HG03460 (cell line): ENCODE results near the gene RPS24.
"Not testable (repeated sequence)": the region's sequence is repeated elsewhere in the genome, so short reads cannot be mapped to it uniquely, and the experiment has no call there.

Source experiments
- ATAC-seq: cut with Tn5 transposase; IDR thresholded peaks from one replicate; pipeline ENCODE4 v1.9.1; 2021; ENCODE audit not compliant: unreplicated experiment

RPS24 gene

GRCh38 chr10:78047314-78047891 lies 13.7 kb downstream of the RPS24 start:
- ATAC-seq = peak; percentile 57

GRCh38 chr10:78049851-78050250 lies 16.2 kb downstream of the RPS24 start:
- ATAC-seq = no peak

- ATAC-seq = no peak
These were observed 19.7 kb downstream of the RPS24 start for GRCh38 chr10:78053211-78053868.

- ATAC-seq = no peak
These were observed 24.9 kb downstream of the RPS24 start for GRCh38 chr10:78058562-78058961.

GRCh38 chr10:78059906-78060702 lies 26.4 kb downstream of the RPS24 start:
- no peak for ATAC-seq

GRCh38 chr10:78062296-78062695 lies 28.6 kb downstream of the RPS24 start:
- ATAC-seq = no peak

GRCh38 chr10:78063236-78063635 lies 29.6 kb downstream of the RPS24 start:
- no peak for ATAC-seq

GRCh38 chr10:78064919-78065318 lies 31.3 kb downstream of the RPS24 start:
- not testable (repeated sequence) for ATAC-seq

GRCh38 chr10:78065611-78066010 lies 31.9 kb downstream of the RPS24 start:
- no peak for ATAC-seq

GRCh38 chr10:78066012-78066411 lies 32.3 kb downstream of the RPS24 start:
- ATAC-seq = no peak

- ATAC-seq = no peak
These were observed 33.2 kb downstream of the RPS24 start for GRCh38 chr10:78066728-78067430.

GRCh38 chr10:78069151-78069550 lies 35.5 kb downstream of the RPS24 start:
- no peak for ATAC-seq

GRCh38 chr10:78070064-78070463 lies 36.4 kb downstream of the RPS24 start:
- ATAC-seq = not testable (repeated sequence)

- ATAC-seq = no peak
These were observed 37.1 kb downstream of the RPS24 start for GRCh38 chr10:78070726-78071125.

- no peak for ATAC-seq
These were observed 37.6 kb downstream of the RPS24 start for GRCh38 chr10:78071140-78071856.

- no peak for ATAC-seq
These were observed 38.2 kb downstream of the RPS24 start for GRCh38 chr10:78071857-78072179.

GRCh38 chr10:78072504-78072903 lies 38.8 kb downstream of the RPS24 start:
- no peak for ATAC-seq

GRCh38 chr10:78075806-78076205 lies 42.1 kb downstream of the RPS24 start:
- ATAC-seq = not testable (repeated sequence)

- no peak for ATAC-seq
These were observed 45.1 kb downstream of the RPS24 start for GRCh38 chr10:78078539-78079330.

GRCh38 chr10:78079411-78079810 lies 45.7 kb downstream of the RPS24 start:
- ATAC-seq = no peak
